ENCODE measurements around the gene MSANTD3.

Gene MSANTD3

GRCh38 chr9:100431886-100432285 lies 4.9 kb downstream of the MSANTD3 start:
- no peaks in the 10 kb centered on the region for H3K9me3 ChIP-seq (ENCODE audit: insufficient read depth, low read length, severe bottlenecking)
- ATAC-seq (ENCODE audit: insufficient read depth, low read depth): no peak
- H3K27ac ChIP-seq (ENCODE audit: low read length): no peak overlapping the region
- H3K4me3 ChIP-seq (ENCODE audit: low read depth in 1 of 2, low read length in 2 of 2): no peak overlapping the region
- TF ChIP-seq EZH2 (IDR thresholded peaks at IDR 0.05; ENCODE audit: borderline replicate concordance, low read depth, low read length, severe bottlenecking) (no peak), CTCF (IDR thresholded peaks at IDR 0.05; ENCODE audit: borderline replicate concordance, extremely low read depth, low read length, poor library complexity, severe bottlenecking) (no peak)
- H3K79me2 ChIP-seq (ENCODE audit: insufficient read depth, low read length): no peaks in the 10 kb centered on the region
- H2AFZ ChIP-seq (ENCODE audit: low read depth, low read length): no peak overlapping the region
- H3K4me2 ChIP-seq (ENCODE audit: insufficient read depth, low read length): no peak overlapping the region
- no peaks in the 10 kb centered on the region for H4K20me1 ChIP-seq (ENCODE audit: insufficient read depth, low read length)
- peaks cover 14% of the 10 kb centered on the region for H3K27me3 ChIP-seq (ENCODE audit: insufficient read depth, low read length, poor library complexity)
- DNase-seq: no peak
- H3K4me1 ChIP-seq (ENCODE audit: insufficient read depth, low read length): peaks cover 6% of the 10 kb centered on the region
- H3K36me3 ChIP-seq (ENCODE audit: insufficient read depth, low read length): no peaks in the 10 kb centered on the region
- H3K9ac ChIP-seq (ENCODE audit: low read depth, low read length): no peak overlapping the region

GRCh38 chr9:100432736-100433135 lies 5.8 kb downstream of the MSANTD3 start:
- H3K27ac ChIP-seq (ENCODE audit: low read length): no peak overlapping the region
- peaks cover 9% of the 10 kb centered on the region for H3K27me3 ChIP-seq (ENCODE audit: insufficient read depth, low read length, poor library complexity)
- DNase-seq (no peak), ATAC-seq (ENCODE audit: insufficient read depth, low read depth) (no peak)
- H3K79me2 ChIP-seq (ENCODE audit: insufficient read depth, low read length): no peaks in the 10 kb centered on the region
- H3K9me3 ChIP-seq (ENCODE audit: insufficient read depth, low read length, severe bottlenecking): no peaks in the 10 kb centered on the region
- no peaks in the 10 kb centered on the region for H3K36me3 ChIP-seq (ENCODE audit: insufficient read depth, low read length)
- H4K20me1 ChIP-seq (ENCODE audit: insufficient read depth, low read length): no peaks in the 10 kb centered on the region
- peaks cover under 1% of the 10 kb centered on the region; the same call in 1 of the 2 replicates for H3K4me1 ChIP-seq (ENCODE audit: insufficient read depth, low read length)
- H2AFZ ChIP-seq (ENCODE audit: low read depth, low read length): no peak overlapping the region
- no peak overlapping the region for H3K4me3 ChIP-seq (ENCODE audit: low read depth in 1 of 2, low read length in 2 of 2)
- TF ChIP-seq CTCF (IDR thresholded peaks at IDR 0.05; ENCODE audit: borderline replicate concordance, extremely low read depth, low read length, poor library complexity, severe bottlenecking): no peak
- no peak overlapping the region for H3K4me2 ChIP-seq (ENCODE audit: insufficient read depth, low read length)
- no peak overlapping the region for H3K9ac ChIP-seq (ENCODE audit: low read depth, low read length)

- DNase-seq (no peak), ATAC-seq (ENCODE audit: insufficient read depth, low read depth) (no peak)
- Histone ChIP-seq H3K9me3 (ENCODE audit: insufficient read depth, low read length, severe bottlenecking) (no peaks in the 10 kb centered on the region), H3K36me3 (ENCODE audit: insufficient read depth, low read length) (no peaks in the 10 kb centered on the region), H2AFZ (ENCODE audit: low read depth, low read length) (no peak overlapping the region), H3K4me3 (ENCODE audit: low read depth in 1 of 2, low read length in 2 of 2) (no peak overlapping the region), H3K9ac (ENCODE audit: low read depth, low read length) (no peak overlapping the region), H3K27ac (ENCODE audit: low read length) (no peak overlapping the region), H3K4me2 (ENCODE audit: insufficient read depth, low read length) (no peak overlapping the region), H3K27me3 (ENCODE audit: insufficient read depth, low read length, poor library complexity) (no peaks in the 10 kb centered on the region), H3K79me2 (ENCODE audit: insufficient read depth, low read length) (no peaks in the 10 kb centered on the region), H4K20me1 (ENCODE audit: insufficient read depth, low read length) (no peaks in the 10 kb centered on the region), H3K4me1 (ENCODE audit: insufficient read depth, low read length) (no peaks in the 10 kb centered on the region)
- TF ChIP-seq CTCF (IDR thresholded peaks at IDR 0.05; ENCODE audit: borderline replicate concordance, extremely low read depth, low read length, poor library complexity, severe bottlenecking) (no peak), EZH2 (IDR thresholded peaks at IDR 0.05; ENCODE audit: borderline replicate concordance, low read depth, low read length, severe bottlenecking) (no peak)
Measured at GRCh38 chr9:100436571-100436970, 9.6 kb downstream of the MSANTD3 start.
